Measurements from ENCODE around the gene NPTN.
"Not testable (repeated sequence)": the region's sequence is repeated elsewhere in the genome, so short reads cannot be mapped to it uniquely, and the experiment has no call there.

NPTN gene

DNA sequence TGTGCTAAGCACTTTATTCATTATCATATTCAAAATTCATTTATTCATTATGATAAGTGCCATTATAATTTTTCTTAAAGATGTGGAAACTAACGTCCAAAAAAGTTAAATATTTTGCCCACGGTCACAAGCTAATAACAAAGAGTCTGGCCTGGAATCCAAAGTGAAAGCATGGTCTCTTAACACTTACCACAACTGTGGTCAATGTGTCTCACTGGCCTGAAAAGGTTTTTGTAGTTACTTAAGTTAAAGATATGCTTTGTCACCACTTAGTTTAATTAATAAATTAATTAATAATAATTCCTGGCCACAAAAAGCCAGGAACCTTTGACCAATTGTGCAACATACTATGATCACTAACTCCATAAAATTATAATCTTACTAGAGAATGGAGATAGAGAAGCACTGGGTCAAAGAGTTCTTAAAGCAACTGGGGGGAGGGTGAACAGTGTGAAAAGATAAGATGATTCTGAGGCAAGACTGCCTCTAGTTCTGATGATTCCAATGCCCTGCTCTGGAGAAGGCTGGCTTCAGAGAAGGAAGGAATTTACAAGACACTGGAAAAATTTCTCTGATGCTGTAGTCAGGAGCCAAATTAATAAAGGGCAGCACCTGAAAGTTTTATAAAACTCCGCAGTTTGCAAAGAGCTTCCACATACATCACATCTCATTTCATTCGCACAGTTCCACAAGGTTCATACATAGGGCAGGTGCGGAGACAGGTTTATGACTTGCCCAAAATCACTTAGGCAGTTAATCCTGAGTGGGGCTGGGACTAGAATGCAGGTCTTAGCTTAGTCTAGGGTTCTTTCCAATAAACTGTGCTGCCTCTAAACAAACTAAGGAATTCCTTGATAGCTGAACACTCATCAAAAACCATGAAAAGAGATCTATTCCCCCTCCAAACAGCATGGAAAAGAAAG, 32.5 kb downstream of the NPTN start:
- DNase-seq, result no peak

DNA sequence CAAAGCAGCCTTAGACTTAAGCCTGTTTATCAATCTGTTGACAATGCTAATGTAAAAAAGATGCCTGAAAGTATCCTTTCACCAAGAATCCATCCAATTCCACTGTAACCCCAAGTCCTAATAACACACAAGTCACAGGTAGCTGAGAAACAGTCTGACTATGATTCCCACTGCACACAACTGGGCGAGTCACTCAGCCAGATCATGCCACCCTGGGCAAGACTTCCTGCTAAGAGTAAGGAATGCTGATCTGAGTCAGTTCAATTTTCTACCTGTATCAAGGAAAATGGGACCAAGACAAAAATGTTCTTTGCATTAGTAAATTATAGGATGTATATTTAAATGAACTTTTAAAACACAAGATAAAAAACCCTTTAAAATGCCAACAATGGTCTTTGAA, 33.3 kb downstream of the NPTN start:
- DNase-seq, result peak; percentile 48

DNA sequence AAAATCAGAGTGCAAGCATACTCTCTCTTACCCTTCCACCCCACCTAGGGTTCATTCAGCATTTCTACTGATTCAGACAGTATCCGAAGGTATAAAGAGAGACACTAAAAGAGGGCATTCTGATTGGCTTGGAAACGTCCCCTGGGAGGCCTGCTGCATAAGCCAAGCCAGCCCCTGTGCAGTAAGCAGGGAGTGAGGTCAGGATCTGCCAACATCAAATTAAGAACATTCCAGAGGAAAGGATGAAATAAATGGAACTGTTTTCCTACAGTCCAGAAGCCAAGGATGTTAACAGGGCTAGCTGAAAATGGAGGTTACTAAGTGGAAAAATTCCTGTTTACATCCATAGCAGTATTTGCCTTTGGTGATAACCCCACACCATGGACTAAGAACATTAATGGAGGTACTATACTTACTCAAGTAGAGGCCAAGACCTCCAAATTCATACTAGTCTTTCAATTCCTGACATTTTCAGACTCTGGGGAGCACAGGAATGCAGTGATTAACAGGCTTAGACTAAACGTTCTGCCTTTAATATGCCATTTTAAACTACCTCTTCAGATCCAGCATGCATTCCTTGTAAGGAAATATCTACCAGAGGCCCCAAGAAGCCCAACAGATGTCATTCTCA, 34.5 kb downstream of the NPTN start:
- DNase-seq, result no peak

DNA sequence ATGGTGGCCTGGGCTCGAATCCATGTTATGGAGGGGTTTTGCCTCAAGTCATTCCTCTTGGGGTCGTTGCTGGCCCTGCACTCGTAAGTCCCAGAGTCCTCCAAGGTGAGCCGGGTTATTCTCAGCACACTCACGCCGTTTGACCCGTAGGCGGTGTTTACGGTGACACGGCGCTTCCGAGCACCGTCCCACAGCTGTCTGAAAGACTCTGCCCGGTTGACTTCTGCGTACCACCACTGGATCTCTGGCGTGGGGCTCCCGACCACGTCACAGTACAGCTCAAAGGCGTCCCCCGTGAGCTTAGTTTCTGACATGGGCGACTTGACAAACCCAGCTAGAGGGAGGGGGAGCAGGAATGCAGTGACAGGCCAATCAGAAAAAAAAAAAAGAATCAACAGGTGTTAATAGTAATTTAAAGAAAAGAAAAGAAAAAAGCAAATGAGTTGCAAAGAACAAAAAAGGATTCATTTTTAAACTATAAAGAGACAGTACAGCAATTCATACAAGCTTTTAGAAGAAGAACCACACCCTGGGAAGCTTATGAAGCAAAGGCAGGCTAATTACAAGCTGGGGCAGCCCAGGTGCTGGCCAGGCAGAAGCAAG, 36.1 kb downstream of the NPTN start:
- no peak for DNase-seq

DNA sequence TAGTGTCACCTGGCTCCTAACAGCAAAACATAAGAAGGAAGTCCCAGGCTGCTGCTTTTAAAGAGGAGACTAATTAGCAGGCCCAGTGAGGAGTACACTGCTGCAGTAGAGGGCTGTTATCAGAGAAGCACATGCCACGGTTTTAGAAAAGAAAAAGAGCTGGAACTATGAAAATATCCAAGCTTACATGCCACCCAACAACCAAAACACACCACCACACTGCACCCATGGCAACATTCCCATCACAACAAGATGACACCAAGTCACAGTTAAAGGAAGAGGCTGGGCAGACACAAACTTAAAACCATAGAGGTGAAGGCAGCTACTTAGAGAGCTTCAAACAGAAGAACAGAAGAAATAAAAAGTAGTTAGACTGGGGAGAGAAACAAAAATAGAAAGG, 37.0 kb downstream of the NPTN start:
- DNase-seq, result no peak

DNA sequence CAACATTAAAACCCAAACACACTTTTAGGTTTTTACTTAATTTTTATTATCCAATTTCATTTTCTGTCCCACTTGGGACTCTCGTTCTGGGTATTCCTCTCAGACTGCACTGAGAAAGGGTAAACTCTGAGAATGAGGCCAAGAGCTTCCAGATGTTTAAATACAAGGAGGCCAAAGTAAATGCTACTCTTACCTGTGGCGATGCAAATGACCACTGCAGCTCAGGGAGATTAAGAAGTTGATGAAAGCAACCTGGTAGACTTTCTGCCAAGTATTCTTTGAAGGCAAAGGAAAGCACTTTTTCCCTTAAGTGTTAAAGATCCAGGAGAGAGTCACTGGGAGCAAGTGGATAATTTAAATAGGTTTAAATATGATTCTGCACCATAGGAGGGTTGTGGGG, 39.1 kb downstream of the NPTN start:
- DNase-seq, result no peak

DNA sequence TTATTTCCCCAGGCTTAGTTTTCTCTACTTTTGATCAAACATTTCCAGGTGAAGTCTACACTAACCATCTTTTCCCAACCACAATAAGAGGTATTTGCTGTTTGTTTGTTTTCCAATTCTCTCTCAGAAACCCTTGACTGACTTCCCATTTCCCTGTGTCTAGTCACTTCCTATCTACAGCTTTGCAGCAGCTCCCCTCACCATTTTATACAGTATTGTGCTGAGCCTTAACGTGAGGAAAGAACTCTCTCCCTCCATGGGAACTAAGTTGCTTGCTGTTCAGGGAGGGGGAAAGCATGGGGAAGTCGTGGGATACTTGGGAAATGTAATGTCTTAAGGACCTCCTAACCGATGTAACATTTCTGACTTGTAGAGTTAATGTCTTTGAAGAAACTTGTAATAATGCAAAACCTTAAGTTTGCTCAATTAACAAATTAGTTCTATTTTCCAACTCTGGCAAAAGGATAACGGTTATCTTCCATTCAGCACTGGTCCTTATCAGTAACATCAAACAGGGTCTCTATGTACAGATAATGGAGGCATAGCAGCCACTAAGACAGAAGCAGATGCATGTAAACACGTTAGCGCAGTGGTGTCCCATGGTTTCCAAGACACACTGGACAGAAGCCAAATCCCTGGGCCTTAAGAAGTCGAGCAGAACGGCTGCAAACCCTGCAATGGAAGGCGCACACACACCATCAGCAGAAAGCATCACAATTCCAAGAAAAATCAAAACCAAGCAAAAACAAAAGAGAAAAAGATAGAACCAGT, 39.7 kb downstream of the NPTN start:
- DNase-seq, result no peak

DNA sequence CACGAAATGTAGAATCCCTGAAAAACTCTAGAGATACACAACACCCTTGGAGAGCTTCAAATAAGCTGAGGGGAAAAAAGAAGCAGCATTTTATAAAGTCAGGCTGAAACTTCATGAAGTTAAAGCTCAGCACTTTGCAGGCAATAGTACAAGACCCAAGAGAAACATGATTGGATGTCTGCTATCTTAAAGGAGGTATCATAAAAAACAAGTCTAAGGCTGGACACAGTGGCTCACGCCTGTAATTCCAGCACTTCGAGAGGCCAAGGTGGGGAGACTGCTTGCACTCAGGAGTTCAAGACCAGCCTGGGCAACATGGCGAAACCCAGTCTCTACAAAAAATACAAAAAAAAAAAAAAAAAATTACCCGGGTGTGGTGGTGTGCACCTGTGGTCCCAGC, 42.9 kb downstream of the NPTN start:
- no peak for DNase-seq

DNA sequence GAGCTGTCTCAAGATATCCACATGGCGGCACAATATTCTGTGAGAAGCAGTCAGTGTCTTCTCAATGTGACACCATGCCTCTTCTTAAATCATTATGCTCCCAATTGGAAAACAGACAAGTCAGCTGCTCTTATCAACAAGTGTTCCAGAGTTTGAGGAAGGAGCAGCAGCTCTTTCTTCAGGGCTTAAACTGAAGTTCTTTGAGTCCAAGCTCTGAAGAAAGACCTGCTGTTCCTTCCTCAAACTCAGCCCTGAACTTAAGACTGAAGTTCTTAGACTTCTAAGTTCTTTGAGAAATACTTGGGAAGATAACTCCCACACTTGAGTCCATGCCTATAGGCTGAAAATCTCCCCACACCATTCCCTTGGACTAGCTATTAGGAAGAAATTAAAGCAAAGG, 43.4 kb downstream of the NPTN start:
- DNase-seq, result no peak

DNA sequence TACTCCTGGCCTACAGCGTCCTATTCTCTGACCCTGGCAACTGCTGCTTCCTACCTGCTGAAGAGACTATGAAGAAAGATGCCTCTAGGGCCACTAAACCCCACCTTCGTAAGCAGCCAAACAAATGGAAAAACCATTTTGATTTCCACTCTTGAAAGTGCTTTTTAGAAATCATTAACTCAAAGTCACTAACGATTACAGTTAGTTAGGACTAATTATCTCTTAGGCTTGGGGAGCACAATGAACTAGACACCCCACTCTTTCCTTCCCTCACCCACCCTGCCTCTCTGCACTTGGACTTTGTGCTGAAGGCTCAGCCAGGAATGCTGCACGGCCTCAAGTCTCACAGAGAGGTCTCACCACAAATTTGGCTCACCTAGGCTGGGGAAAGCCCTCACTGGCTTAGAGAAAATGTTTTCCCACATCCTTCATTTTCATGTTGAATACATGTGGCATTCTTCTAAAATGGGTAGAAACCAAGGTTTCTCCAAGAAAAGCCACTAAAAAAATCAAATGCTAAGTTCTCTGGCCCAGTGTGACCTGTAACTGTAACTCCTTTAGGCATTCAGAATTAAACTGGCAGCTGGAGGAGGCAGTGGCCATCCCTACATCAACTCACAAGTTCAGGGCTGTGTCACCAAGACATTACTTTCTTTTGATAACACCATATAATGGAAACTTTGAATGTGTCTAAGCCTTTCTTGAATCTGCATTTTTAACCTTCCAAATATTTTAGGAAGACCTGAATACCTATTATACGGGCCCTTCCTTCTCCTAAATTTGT, 47.1 kb downstream of the NPTN start:
- no peak for DNase-seq

DNA sequence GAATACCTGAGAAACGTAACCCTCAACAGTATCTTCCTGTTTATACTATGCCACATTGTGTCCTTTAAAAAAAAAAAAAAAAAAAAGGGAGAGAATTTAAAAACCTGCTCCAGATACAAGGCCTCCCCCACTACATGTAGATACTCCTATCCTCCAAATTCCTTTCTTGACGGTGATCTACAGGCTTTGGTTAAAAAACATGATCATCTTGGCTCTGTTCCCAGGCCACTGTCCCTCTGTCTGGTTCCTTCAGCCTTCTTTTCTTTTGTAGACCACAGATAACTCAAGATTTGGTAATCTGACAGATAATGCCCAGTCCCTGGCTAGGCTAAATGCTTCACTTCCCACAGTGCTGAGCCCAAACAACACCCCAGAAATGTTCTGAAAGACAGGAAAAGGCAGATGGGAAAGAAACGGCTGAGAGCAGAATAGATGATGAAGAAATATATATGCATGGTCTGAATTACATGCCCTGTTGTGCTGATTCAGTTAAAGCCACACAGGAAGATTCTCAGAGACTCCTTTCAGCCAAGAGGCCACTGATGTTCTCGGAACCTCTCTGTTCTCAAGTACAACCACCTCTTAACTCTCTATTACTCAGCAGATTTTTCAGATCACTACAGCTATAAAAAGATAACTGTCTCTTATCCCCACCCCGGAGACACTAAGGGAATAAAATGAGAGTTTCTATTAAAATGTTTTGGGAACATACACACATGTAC, 48.3 kb downstream of the NPTN start:
- no peak for DNase-seq

DNA sequence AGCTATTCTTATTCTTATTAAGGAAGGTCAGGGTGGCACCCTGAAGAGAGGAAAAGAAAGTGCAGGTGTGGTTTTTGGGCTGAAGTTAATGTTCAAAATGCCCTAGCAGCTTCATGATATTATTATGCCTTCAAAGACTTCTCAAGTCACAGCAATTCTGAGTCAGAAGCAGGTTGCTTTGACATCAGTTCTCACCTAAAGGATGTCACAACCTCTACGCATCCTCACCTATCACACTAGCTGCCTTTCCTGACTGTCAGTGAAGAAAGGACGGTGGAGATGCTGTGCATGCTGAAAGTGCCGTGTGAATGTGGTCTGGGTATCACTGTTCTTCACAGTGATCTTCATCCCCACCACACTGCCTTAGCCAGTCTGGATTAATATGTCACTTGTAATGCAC, 49.6 kb downstream of the NPTN start:
- DNase-seq, result no peak

DNA sequence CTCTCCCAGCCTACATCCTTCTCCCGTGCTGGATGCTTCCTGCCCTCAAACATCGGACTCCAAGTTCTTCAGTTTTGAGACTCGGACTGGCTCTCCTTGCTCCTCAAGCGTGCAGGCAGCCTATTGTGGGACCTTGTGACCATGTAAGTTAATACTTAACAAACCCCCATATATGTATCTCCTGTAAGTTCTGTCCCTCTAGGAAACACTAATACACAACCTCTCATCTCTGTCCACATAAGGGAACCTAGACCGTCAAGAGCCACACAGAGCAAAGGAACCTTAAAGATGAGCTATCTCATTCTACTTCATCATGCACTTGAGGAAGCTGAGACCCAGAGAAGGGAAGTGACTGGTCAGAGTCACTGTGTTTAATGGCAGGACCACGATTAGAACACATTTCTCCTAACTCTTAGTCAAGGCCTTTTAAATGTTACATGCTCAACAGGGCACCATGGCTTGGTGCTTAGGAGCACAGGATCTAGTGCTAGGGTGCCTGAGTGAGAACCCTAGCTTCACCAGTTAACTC, 50.3 kb downstream of the NPTN start:
- no peak for DNase-seq

DNA sequence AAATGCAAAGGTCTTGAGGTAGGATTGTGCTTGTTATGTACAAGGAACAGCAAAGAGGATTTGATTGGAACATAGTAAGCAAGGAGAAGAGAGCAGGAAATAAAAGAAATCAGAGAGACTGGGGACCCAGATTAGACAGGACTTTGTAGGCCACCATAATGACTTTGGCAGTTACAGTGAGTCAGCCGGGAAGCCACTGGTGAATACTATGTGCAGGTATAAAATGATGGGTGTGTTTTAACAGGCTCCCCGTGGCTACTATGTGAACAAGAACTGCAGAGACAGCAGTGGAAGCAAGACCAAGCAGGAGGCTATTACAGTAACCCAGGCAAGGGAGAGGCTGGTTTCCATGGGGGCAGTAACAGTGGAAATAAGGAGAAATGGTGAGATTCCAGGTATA, 55.2 kb downstream of the NPTN start:
- no peak for DNase-seq

DNA sequence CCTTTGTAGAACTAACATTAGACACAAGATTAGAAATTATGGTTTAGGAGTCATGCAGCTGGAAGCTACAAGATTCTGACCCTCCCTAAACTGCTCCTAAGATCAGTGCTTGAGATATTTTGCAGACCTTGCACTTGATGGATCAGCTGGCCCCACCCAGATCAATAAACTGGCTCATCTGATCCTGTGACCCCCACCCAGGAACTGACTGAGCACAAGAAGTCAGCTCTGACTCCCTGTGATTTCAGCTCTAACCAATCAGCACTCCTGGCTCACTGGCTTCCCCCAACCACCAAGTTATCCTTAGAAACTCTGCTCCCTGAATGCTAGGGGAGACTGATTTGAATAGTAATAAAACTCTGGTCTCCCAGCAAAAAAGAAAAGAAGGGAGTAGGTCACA, 55.6 kb downstream of the NPTN start:
- DNase-seq, result not testable (repeated sequence)

DNA sequence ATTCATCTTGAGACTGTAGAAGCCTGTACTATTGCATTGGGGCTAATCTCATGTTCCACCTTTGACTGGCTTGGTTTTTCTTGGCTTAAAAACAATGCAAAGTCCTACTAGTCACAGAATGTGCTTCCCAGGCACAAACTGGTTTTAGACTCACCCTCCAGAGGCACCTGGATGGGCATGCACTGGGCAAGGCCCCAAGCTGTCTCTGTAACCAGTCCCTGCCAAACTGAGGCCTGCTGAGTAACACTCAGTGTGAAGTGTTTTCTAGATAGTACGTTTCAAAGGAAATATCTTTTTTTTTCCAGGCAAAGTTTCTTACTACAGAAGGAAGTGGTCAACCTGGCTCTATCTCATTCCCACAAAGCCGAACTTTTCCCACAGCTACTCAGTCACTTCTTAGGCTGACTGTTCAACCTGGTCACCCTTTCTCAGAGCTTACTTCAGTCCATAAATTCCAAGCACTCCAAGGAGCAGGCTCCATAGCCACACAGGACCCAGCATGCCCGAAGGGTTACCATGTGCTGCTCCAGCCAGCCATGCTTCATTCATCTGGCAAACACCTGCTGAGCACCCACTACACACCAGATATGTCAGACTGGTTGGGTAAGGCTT, 57.4 kb downstream of the NPTN start:
- DNase-seq, result no peak

DNA sequence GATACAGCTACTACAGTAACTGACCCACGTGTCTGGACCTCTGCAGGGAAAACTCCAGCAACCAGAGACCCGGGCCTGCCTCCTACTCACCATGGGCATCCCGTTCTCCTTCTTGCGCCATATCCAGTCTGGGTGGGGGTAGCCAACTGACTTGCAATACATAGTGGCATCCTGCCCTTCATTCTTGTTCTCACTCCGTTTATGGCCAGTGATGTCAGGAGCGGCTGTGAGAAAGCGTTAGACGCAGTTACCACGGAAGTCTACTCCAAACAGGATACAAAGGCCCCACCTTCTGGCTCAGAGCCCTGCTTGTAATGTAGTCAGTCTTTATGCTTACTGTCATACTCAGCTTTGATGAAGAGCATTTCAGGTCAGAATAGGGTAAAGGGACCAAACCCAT, 59.6 kb downstream of the NPTN start:
- peak; percentile 60 for DNase-seq

DNA sequence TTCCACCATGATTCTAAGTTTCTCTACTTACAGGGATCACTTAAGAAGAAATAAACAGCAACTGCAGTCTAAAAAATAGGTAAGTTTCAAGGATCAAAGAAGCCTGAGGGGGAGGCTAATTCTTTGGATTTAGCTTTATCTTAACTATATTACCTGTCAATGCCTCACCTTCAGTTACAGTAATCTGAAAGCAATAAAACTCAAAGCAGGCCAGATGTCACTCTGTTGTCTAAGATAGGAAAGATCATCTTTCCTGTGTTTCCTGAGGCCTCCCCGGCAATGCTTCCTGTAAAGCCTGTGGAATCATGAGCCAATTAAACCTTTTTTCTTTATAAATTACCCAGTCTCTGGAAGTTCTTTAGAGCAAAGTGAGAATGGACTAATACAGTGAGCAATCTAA, 60.2 kb downstream of the NPTN start:
- DNase-seq, result no peak

DNA sequence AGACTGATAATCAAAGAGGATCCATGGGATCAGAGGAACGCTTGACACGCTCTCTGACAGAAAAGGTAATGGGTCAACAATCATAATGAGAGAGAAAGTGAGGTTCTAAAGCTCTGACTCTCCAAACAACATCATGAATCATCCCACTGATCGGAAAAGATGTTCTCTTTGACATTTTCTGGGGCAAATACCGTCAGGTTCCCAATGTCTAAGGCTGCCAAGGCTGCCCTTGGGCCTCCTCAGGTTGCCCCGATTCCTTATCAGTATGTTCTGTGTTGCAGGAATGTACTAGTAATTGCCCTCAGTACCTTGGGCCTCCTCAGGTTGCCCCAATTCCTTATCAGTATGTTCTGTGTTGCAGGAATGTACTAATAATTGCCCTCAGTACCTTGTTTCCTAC, 60.9 kb downstream of the NPTN start:
- no peak for DNase-seq

DNA sequence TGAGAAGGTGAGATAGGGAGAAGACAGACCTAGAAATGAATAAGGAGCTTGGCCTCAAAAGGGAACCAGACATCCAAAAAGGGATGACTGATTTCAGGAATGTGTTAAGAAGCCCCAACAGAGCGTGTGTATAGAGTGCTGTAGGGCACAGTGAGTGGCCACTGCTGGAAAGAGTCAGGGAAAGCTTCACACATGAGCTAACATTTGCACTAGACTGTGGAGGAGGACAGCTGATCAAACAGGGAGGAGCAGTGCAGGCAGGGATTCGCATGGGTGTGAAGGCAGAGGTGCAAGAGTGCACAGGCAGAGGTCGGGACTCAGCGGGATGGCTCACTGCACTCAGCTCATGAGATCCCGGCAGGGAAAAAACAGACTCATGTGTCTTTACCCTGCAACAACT, 61.8 kb downstream of the NPTN start:
- DNase-seq, result no peak

DNA sequence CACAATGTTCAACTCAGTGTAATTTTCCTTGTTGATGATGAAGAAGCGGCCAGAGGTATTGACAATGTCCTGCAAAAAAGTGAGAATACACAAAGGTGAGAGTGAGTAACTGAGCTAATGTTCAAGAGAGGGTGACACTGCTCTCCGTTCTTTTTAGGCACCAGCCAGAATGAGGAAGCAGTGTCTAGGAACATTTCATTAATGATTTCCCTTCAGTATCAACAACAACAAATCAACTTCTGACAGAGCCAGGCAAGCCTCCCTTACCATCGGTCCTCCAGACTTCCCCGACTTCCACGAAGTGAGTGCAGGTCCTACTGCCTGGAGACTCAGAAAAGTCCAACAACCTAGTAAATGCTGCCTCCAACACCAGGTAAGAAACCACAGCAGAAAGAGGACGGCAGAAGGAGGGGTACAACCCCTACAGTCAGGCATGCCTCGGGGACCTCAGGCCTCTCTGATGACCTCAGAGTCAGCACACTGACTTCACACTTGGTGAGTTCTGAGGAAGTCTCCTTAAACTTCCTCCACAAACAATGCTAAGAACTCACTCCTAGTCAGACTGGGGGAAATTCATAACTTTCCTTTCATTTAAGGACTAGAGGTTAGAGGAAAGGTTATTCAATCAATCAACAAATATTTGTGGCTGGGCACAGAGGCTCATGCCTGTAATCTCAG, 62.7 kb downstream of the NPTN start:
- DNase-seq, result no peak
